DMS114 treated with DMSO at 0.1 percent for 48 hours (cell line): Measurements from ENCODE around the gene SPRY1.

Source experiments
- DNase-seq: peaks from one replicate; lab custom pipeline; 2025; ENCODE audit not compliant: unreplicated experiment; lab: John Stamatoyannopoulos, UW

The SPRY1 gene

GRCh38 chr4:123438031-123438430 is 41.4 kb downstream of the SPRY1 start:
- no peak for DNase-seq

DNA sequence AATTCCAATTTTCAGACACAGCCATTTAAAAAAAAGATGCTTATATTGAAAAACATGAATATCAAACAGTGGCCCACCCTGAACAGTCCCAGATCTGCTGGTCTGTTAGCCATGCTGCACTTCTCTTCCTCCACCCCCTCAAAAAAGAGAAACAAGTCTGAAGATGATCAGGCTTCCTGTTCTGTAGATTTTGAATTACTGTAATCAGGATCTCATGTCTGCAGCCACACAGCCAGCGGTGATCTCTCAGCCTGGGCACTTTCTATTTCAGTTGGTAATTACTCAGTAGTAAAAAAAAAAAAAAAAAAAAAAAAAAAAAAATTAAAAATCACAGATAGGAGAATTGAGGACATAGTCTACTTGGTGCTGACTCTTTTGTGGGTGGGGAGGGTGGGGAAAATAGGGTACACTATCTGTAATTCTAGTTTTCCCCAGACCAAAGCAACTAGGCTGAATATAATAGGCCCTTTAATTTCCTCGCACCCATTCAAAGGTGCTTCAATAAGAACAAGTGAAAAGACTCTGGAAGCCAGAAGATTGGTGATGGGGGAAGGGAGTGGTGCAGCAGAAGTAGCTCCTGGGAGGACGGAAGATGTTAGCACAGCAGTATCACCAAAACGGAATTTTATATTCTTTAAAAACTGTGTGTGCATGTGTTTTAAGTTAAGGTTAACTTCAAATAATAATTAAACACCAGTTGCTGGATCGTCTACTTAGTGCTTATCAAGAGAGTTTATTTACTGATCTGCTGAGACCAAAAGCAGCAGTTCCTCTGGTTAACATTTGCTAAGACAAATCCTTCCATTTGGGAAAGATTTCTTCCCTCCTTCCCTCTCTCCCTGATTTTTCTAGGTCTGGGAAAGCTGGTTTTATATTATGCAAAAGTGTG is 47.0 kb downstream of the SPRY1 start:
- DNase-seq = no peak

- no peak for DNase-seq
Measured at GRCh38 chr4:123444290-123444731, 47.7 kb downstream of the SPRY1 start.

DNA sequence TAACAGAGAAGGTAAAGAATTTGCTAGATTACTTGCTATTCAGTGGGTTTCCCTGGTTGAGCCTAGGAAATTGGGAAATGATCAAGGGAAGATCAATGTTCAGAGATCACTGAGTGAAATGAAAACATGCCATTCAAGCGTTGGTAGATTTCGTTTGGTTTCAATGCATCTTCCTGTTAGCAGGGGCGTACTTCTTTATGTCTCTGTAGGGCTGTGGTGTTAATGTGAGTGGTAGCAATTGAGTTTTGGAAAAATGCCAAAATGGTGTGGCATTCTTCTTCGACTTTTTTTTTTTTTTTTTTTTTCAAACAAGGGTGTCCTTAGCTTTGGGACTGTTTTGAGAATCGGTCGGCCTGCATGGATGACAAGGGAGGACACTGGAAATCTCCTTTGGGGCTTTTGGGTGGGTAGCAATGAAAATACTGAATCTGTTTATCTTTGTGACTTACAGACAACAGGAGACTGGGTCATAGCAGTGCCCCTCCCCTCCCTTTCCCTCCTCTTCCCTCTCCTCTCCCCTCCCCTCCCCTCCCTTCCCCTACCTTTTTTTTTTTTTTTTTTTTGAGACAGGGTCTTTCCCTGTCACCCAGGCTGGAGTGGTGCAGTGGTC is 50.4 kb downstream of the SPRY1 start:
- DNase-seq = no peak

DNA sequence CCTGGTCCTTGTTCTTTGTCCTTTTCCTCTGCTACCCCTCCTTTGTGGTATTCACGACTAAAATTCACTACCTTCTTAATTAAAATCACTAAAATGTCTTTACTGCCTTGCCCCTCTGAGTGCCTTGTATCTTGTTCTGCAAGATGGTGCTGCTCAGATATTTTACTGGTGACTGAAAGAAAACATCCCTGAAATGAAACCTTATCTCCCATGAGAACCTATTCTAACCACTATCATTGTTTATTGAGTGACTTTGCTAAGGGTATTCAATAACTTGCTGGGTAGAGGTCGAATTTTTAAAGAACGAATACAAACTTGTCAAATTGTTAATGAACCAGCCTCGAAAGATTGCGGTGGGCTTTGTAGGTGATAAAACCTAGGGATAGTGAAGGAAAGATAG is 52.8 kb downstream of the SPRY1 start:
- no peak for DNase-seq

DNA sequence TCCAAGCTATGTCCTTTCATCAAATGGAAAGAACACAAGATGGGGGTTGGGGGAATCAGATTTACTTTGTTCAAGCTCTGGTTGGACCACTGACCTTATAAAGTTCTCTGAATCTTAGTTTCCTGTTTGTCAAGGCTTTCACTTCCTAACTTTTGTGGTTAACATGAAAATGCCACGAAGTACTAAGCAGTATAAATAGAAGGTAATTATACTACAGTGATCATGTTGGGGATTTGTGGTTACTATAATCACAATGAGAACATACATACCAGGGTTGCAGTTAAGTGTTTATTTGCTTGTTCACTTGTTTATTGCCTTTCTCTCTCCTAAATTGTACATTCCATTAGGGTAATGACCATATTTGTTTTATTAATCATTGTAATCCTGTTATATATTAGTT is 53.2 kb downstream of the SPRY1 start:
- no peak for DNase-seq

DNA sequence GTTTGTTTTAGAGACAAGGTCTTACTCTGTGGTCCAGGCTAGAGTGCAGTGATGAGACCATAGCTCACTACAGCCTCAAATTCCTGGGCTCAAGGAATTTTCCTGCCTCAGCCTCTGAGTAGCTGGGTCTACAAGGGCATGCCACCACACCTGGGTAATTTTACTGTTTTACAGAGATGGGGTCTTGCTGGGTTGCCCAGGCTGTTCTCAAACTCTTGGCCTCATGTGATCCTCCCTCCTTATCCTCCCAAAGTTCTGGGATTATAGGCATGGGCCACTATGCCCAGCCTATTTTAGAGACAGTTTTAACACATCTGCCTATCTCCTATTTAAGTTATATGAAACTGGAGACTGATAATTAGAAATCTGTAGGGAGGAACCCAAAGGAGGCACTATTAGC is 53.8 kb downstream of the SPRY1 start:
- DNase-seq = no peak

GRCh38 chr4:123452616-123453015 is 56.0 kb downstream of the SPRY1 start:
- DNase-seq = no peak

DNA sequence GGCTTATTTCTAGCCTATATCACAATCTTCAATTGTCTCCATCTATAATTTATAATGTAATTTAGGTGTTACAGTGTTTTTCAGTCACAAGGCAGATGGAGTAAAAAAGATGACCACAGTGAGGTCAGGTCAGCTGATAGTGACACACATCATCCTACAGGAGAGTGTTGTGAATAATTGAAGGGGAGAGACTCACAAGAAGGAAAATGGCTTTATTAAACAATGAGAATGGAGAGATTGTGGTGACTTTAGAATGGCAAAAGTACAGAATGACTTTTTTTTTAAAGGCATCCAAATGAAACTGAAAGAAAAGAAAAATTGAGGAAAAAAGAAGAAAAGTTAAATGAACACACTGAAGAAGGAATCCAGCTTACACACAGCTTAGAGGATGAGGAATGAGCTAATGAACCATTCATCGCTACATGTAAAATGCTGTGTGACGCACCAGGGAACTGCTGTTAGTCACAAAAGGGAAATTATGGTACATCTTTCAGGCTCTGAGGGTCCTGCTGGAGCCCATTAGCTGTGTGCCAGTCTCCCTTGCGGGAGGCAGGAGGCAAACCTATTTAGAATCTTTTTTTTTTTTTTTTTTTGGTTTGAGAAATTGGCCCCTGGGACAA is 56.6 kb downstream of the SPRY1 start:
- DNase-seq = no peak
